Stomach (tissue), 4 donors: Measurements from ENCODE around the gene MOGAT1.

Experiments used
- CTCF ChIP-seq, 7 experiments: fragments of 450-650 bp in 4 of 7; fragments of 200-600 bp in 3 of 7; sonication (generic) in 3 of 7; IDR thresholded peaks; one replicate each; pipeline ENCODE4 v1.5.1; 2016 to 2019; ENCODE audit warnings: antibody characterized with exemption in 7 of 7, control low read depth in 2 of 7, mild to moderate bottlenecking in 1 of 7
- EP300 ChIP-seq: sonication (generic); formaldehyde crosslinking; IDR thresholded peaks from one replicate; pipeline ENCODE4 v1.6.1; 2017; ENCODE audit warnings: antibody characterized with exemption
- POLR2A ChIP-seq, 4 donors: fragments of 450-650 bp; IDR thresholded peaks; one replicate each; pipeline ENCODE4 v1.6.1; 2016; ENCODE audit warnings: antibody characterized with exemption in 4 of 4, control low read depth in 2 of 4, mild to moderate bottlenecking in 1 of 4, moderate library complexity in 1 of 4
- POLR2AphosphoS5 ChIP-seq, 3 donors: sonication (generic); formaldehyde crosslinking; IDR thresholded peaks; one replicate each; pipeline ENCODE4 v1.6.1; 2016; ENCODE audit warnings: antibody characterized with exemption in 3 of 3

- TF ChIP-seq POLR2A (IDR thresholded peaks at IDR 0.05) (no peak), CTCF (IDR thresholded peaks at IDR 0.05) (no peak), EP300 (no peak), POLR2AphosphoS5 (IDR thresholded peaks at IDR 0.05) (no peak)
Measured at GRCh38 chr2:222641336-222641735, 30.1 kb upstream of the MOGAT1 start.
